ENCODE results near the gene GET4.
"Not testable (repeated sequence)": the region's sequence is repeated elsewhere in the genome, so short reads cannot be mapped to it uniquely, and the experiment has no call there.

GET4 gene

DNA sequence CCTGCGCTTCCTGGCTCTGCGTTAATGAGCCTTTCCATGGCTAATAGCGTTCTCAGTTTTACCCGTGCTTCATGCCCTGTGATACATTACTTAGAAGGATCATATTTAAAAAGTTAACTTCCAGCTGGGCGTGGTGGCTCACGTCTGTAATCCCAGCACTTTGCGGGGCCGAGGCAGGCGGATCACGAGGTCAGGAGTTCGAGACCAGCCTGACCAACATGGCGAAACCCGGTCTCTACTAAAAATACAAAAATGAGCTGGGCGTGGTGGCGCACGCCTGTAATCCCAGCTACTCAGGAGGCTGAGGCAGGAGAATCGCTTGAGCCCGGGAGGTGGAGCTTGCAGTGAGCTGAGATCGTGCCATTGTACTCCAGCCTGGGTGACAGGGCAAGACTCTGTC lies 3.7 kb upstream of the GET4 start:
- DNase-seq = not testable (repeated sequence)

DNA sequence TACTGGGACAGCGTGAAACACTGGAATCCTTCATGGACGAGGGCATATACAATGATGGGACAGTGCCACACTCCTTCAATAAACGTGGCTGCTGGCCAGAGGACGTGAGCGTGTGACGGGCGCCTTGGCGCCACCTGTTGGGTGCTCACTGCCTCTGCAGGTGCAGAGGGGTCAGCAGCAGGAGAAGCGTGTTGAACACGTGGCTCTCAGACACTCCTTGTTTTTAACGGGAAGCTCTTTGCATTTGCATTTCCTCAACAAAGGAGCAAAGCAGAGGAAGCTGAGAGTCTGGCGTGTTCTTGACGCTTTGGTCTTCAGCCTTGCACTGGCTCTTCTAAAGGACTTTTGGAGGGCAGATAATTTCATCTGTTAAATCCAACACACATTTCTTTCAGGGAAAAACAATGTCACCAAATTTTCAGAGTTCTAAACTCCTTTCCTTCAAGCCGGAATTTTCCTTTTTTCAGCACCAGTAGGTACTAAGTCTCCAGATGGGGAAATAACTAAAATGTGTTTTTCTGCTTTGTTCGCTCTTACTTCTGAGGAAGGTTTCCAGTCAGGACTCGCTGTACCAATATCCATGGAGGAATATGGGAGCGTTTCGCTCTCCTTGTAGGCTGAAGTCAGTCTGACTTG lies 2.9 kb upstream of the GET4 start:
- peak; percentile 88 for DNase-seq

DNA sequence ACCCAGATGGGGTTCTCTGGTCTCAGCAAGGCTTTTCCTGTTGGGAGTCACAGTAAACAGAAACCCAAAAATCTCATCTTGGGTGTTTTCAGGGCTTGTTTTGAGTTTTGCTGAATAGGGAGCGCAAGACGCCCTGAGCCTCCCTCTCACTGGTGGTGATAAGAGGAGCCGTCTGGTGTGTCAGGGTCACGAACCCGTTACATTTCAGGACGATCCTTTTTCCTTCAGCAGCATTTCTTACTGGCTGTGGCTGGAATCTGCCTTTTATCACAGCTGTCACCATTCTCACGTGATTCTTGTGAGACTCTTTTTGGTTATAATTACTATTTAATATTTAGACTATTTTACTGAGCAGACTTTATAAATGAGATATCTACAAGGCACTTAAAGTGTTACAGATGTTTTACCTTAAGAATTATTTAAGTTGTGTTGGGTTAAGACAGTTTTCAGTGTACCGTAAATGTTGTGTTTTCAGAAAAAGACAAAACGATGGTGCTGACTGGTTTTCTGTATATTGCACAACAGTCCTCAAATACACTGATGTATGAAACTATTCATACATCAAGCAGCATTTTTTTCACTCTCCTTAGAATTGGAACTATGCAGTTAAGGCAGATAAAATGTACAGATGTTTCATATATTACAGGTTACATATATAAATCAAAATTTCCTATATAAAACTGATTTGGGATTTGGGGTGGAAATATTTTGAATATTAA lies 2.2 kb upstream of the GET4 start:
- DNase-seq = no peak

DNA sequence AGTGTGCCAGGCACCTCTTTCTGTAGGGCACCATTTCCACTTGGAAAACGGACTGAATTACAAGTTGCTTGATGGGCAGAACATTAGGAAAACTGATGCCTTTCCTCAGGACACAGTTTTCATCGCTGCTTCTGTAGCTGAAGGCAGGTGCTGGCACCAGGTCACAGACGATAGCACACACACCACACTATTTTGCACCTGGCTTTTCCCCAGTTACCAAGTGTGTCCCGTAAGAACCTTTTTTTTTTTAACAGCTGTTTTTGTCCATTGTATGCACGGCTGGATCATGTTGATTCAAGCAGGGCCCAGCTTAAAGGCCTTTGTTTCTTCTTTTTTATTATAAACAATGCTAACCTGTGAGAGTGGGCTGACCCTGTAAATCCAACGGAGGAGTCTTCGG lies 1.3 kb upstream of the GET4 start:
- DNase-seq = peak; percentile 37

DNA sequence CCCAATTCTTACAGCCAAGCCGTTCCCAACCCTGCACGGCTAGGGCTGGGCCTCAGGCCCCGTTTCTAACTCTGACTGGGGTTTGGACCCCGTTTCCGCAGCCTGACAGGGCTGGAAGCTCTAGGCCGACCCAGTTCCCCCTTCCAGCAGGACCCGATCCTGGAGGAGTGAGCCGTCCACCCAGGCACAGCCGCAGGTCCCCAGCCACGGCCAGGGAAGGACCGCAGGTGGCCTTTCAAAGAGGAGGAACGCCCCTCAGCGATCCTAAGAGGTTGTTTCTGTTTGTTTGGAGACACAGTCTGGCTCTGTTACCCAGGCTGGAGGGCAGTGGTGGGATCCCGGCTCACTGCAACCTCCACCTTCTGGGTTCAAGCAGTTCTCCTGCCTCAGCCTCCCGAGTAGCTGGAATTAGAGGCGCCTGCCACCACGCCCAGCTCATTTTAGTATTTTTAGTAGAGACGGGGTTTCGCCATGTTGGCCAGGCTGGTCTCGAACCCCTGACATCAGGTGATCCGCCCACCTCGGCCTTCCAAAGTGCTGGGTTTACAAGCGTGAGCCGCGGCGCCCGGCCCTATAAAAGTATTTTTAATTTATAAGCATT lies 778 bp upstream of the GET4 start:
- DNase-seq = peak; percentile 37

DNA sequence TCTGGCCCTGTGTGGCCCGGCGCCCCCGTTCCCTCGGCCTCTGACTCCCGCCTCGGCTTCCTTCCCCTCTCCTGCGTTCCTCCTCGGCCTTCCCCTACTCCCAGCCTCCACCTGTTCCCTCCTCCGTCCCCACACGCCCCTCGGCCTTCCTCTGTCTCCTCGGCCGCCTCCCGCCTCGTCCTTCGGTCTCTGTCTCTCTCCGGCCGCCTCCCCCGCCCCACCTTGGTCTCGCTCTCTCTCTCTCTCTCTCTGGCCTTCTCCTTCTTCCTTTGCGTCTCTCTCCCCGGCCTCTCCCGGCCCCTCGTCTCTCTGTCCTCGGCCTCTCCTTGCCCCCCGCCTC lies 588 bp downstream of the GET4 start:
- no peak for DNase-seq

DNA sequence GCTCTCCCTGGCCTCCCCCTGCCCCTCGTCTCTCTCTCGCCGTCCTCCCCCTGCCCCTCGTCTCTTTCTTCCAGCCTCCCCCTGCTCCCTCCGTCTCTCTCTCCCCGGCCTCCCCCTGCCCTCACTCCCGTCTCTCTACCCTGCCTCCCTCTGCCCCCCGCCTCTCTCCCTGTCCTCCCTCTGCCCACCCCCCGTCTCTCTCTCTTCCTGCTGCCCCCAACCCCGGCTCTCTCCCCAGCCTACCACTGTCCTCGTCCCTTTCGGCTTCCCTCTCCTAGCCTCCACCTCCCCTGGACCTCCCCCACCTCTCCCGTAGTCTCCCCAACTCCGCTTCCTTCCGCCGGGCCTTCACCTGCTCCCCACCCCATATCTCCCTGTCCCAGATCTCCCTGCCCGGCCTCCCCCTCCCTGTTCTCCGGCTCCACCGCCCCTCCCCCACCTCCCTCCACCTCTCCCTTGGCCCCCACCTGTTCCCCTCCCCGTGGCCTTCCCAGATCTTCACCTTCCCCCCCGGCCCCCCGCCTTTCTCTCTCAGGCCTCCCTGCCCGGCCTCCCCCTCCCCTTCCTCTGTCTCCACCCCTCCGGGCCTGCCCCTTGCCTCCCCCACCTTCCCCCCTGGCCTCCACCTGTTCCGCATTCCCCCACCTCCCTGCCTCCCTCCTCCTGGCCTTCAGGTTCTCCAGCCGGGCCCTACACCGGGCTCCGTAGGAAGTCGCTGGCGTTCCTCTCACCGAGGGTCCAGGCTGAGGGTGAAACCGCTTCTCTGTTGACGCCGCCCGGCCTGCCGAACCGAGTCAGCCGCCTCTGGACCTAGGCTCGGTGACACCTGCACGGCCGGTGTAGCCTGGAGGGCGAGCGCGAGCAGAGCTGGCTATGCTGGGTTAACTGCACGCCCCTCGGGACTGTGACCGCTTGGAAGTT lies 1.2 kb downstream of the GET4 start:
- peak; percentile 51 for DNase-seq

DNA sequence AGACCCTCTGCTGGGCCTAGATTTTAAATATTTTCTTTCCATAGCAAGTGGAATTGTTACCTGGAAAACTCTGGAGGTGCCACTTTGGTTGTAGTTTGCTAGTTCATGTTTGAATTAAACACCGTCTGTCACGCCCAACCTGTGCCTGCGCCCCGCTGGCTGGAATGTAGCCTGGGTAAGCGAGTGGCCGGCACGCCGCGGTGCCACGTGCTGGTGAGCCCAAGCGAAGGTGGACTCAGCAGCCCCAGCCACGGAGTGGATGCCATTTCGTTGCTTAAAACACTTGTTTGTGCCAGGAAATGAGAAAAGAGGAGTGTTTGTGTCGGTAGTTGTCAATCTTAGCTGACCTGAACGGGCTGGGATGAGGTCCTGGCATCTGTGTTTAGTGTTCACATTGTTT lies 2.7 kb downstream of the GET4 start:
- no peak for DNase-seq

DNA sequence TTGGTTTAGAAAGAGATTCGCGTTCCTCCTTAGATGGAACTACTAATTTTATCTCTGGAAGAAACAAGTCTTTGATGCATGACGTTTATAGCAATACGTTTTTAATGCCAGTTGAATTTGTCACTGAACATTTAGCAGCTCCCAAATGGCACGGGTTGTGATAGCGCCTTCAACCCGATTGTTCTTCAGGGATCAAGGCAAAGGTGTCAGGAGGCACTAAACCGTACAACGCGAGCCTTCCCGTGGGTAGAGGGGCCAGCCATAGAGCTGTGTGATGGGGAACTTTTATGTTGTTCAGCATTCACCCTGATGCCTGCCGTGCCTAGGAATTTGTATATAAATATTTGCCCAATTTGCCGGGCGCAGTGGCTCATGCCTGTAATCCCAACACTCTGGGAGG lies 3.4 kb downstream of the GET4 start:
- no peak for DNase-seq

DNA sequence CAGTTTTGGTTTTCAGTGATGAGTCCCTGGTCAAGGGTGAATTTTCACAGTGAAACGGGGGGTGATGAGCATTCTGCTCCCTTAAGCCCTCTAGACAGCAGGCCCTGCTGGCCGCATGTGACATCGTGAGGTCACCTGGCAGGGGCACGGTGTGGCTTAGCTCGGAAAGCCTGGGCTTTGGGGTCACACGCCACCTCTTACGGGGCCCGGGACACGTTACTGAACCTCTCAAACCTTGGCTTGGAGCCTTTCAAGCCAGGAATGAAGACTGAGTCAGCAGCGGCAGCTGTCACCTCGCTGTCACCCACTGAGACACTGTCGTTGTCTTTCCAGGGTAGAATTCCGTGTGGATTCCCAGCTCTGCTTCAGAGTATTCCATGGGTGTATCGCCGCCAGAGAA lies 4.1 kb downstream of the GET4 start:
- no peak for DNase-seq

DNA sequence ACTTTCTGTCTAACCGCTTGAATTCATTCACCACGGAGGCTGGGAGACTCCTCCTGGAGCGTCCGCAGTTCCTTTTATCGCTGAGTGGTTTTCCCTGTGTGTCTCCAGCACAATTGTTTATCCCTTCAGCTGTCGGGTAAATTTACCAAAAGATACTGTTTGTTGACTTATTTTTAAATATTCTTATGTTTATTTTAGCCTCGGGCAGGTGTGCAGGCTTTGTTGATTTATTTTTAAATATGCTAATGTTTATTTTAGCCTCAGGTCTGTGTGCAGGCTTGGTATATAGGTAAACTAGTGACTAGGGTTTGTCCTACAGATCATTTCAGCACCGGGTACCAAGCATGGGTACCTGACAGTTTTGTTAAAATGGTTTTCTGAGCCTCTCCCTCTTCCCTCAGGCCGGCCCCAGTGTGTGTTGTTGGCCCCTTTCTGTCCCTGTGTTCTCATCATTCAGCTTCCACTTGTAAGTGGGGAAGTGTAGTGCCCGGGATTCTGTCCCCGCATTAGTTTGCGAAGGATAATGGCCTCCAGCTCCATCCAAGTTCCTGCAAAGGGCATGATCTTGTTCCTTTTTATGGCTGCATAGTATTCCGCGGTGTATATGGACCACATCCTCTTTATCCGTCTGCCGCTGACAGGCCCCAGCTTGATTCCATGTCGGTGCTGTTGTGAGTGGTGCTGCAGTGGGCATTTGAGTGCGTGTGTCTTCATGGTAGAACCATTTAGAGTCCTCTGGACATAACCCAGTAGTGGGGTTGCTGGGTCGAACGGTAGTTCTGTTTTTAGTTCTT lies 5.3 kb downstream of the GET4 start:
- peak; percentile 81 for DNase-seq

DNA sequence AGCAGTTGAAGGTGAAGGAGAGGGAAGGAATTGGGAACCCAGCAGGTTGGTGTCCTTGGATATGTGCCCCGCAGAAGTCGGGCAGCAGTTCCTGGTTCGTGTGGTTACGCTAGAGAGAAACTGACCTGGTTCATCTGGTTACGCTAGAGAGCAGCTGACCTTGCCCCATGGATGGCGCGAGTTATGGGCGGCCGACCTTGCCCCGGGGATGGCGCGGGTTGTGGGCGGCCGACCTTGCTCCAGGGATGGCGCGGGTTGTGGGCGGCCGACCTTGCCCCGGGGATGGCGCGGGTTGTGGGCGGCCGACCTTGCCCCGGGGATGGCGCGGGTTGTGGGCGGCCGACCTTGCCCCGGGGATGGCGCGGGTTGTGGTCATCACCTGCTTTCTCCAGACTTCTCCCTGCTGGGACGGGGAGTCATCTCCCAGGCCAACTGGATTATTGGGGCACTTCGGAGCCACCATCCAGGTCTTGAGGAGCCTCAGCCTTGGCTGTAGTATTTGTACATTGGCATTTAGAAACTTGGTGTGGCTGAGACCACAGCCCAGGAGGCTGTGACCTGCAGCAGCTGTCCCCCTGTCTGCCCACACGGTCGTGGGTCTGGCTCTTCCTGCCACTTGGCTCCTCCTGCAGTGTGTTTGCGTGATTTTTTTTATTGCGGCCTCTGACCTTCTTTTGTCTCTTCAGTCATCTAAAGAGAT lies 6.1 kb downstream of the GET4 start:
- DNase-seq = no peak

DNA sequence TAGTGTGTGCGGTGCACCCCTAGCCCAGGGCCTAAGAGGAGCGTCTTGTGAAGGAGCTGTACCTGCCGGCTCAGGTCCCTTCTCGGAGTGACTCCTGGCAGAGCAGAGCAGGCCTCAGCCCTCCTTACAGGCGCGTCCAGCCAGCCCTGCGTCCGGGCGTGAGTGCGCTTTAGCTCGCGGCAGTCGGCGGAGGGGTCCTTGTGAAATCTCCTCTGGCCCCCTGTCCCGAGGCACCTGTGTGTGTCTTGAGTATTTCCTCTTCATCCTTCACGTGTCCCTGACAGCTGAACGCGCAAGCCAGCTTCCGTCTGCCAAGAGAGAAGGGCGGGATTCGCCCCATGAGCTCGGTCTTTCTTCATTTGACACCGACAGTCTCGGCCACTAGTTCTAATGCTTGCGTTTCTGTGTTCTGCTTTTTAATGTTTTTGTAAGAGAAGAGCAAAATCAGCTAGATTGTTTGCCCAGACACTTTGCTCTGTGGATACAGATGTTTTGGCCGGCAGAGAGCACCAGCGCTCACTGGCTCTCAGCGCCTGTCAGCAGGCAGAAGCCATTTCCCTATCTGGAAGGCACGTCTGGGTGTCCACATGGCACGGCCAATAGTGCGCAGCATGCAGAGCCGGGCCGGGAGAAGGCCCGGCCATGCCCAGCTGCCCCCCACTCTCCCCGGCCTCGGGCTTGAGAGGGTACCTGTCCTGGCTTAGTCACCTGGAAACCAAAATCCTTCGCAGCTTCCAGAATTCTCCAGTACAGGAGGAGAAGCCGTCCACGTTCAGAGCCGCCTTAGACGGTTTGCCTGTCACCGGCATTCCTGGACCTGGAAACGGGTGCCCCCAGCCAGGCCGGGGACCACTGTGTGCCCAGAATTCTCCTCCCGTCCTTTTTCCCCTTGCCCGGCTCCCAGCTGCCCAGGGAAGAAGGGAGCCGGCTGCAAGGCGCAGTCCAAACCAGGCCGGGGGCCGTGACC lies 7.0 kb downstream of the GET4 start:
- DNase-seq = no peak

DNA sequence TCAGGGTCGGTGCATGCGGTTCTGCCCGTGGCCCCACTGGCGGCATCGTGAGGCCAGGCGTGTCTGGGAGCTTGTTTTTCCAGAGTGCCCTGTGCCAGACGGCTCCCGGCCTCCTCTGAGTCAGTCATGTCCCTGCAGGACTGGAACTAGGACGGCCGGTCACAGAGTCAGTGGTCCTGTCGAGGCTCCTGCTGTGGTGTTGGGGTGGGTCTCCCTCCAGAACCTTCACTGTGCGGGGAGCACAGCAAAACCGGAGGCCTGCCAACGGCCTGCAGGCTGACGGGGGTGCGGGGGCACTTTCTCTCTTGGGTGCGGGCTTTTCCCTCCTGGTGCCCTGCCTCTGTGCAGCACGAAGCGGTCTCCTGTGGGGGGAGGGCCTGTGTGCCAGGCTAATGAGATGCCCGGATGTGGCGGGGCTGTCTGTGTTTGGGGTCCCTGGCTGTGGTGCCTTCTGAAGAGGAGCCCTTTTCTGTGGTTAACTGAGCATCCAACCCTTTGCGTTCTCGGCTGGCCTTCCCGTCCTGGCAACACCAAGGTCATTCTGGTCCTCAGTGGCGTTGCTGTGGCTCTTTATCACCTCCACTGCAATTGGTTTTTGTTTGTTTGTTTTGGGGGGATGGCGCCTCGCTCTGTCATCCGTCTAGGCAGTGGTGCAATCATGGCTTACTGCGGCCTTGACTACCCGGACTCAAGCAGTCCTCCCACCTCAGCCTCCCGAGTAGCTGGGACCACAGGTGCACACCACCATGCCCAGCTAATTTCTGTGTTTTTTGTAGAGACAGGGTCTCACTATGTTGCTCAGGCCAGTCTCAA lies 8.0 kb downstream of the GET4 start:
- DNase-seq = no peak

DNA sequence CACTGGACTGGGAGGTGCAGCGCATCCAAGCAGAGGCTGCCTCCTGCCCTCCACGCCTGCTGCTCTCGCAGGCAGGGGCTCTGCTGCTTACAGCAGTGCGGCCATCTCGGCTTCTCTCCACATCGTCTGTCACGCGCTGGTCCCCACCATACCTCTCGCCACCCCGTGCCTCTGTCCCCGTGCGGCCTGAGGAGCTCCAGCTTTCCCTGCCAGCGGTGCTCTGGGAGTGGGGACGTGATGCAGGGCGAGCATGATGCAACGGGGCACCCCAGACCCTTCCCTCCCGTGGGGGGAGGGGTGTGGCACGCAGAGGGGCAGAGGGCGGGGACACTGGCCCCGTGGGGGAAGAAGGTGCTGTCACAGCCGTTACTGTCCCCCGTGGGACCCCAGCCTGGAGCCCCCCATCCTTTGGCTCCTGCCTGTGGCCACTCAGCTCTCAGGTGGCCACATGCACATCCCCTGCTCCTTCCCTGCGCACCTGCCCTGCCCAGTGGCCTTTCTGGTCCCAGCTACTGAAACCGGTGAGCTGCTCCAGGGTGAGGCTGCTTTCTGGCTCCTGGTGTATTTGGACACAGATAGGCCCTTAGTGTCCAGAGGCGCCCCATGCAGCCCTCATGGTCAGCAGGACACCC lies 9.0 kb downstream of the GET4 start:
- no peak for DNase-seq

DNA sequence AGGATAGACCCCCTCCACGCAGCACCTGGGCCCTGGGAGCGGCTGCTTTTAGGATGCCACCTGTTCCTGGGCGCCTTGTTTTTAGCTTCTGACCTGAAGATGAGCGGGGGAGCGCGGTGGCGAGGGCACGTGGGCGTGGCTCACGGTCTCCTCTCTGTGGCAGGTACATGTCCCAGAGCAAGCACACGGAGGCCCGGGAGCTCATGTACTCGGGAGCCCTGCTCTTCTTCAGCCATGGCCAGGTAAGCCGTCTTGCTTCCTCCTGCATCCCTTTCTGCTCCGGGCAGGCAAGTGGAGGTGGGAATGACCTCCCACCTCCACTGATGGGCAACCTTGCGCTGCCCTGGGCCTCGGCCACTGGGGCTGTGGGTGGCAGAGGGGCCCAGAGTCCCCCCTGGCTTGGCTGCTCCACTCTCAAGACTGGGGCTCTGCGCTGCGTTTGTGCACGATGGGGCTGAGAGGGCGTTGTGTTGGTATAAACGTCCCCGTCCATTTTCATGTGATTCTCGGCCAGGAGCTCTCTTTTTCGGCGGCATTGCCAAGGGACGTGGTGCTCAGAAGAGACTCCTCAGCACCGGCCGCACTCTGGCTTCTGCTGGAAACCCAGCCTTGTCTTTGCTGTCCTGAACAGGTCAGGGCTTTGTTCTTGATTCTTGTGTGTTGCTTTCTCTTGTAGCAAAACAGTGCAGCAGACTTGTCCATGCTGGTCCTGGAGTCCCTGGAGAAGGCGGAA lies 9.7 kb downstream of the GET4 start:
- DNase-seq = no peak

DNA sequence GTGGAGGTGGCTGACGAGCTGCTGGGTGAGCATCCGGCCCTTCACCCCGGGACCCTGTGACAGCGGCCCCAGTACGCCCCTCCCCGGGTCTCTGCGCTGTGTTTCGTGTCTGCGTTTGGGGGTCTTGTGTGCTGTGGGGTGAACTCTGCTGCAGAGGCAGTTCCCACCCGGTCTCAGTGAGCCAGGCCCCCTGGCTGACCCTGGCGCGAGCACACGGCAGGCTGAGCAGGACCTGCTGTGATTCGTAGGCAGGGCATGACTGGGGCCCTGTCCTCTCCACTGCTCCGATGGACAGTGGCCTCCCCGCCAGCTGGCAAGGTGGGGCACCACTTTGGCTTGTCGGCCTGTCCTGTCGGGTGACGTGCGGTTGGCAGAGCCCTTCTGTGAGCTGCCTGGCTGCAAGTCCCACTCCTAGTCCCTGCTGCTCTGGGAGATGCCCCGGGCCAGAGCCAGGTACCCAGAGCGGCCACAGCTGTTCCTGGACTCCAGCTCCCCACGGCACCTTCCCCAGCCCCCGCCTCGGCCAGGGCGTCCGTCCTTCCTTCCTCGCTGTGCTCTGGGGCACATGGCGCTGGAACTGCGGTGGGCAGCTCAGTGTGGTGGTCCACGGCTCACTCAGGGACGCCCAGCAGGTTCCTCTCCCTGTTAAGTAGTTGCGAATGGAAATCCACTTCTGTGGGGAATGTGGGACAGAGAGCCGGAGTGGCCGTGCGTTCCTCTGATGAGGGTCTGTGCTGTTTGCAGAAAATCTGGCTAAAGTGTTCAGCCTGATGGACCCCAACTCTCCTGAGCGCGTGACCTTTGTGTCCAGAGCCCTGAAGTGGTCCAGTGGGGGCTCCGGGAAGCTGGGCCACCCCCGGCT lies 10.5 kb downstream of the GET4 start:
- DNase-seq = no peak

DNA sequence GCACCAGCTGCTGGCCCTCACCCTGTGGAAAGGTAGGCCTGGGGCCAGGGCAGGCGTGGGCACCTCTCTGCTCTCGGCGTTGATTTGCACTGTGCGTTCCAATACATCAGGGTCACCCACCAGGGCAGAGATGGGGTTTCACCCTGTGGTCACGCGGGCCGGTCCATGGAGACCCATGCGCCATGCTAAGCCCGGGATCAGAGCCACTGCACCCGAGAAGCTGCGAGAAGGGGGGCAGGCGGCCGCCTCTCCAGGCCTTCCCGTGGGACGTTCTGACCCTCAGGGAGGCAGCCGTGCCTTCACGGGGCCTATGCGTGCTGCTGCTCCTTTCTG lies 11.1 kb downstream of the GET4 start:
- no peak for DNase-seq
